ENCODE results near the gene ISM2. TPM values are rescaled to one million over a fixed set of nuclear protein-coding genes. Genes with fewer than 3 reads are reported as not detected.

ISM2 gene
- total RNA-seq, 2 donors from 2014 or later = 1.2 TPM; not detected in 1

GRCh38 chr14:77438596-77438995 is 60.0 kb downstream of the ISM2 start:
- Histone ChIP-seq H3K4me3 (no peak overlapping the region), H3K36me3 (peaks cover 6% of the 10 kb centered on the region), H3K9me3 (no peaks in the 10 kb centered on the region), H3K27me3 (no peaks in the 10 kb centered on the region), H3K4me1 (no peaks in the 10 kb centered on the region), H3K9ac (ENCODE audit: low read depth in 2 of 2, low read length in 2 of 2) (no peak overlapping the region), H3K27ac (no peak overlapping the region)
- no peak for TF ChIP-seq CTCF (IDR thresholded peaks at IDR 0.05)
- intact Hi-C loops (cut with DNase I) = no loop called here
- DNase-seq = no peak

GRCh38 chr14:77436042-77436441 is 62.6 kb downstream of the ISM2 start:
- H3K4me1 ChIP-seq = no peaks in the 10 kb centered on the region
- no peak overlapping the region for H3K27ac ChIP-seq
- no peaks in the 10 kb centered on the region for H3K9me3 ChIP-seq
- peaks cover 6% of the 10 kb centered on the region for H3K36me3 ChIP-seq
- no peak overlapping the region for H3K4me3 ChIP-seq
- no peak for TF ChIP-seq CTCF (IDR thresholded peaks at IDR 0.05)
- intact Hi-C loops (cut with DNase I) = no loop called here
- no peaks in the 10 kb centered on the region for H3K27me3 ChIP-seq
- no peak overlapping the region for H3K9ac ChIP-seq (ENCODE audit: low read depth in 2 of 2, low read length in 2 of 2)
- no peak for DNase-seq

- peaks cover 11% of the 10 kb centered on the region for H3K36me3 ChIP-seq
- no peak overlapping the region for H3K4me3 ChIP-seq
- H3K4me1 ChIP-seq = no peaks in the 10 kb centered on the region
- H3K9me3 ChIP-seq = no peaks in the 10 kb centered on the region
- H3K27me3 ChIP-seq = no peaks in the 10 kb centered on the region
- TF ChIP-seq CTCF (IDR thresholded peaks at IDR 0.05) = no peak
- H3K9ac ChIP-seq (ENCODE audit: low read depth in 2 of 2, low read length in 2 of 2) = no peak overlapping the region
- intact Hi-C loops (cut with DNase I) = no loop called here
- no peak for DNase-seq
- H3K27ac ChIP-seq = no peak overlapping the region
Measured at GRCh38 chr14:77426396-77426795, 72.2 kb downstream of the ISM2 start.

GRCh38 chr14:77424862-77425261 is 73.8 kb downstream of the ISM2 start:
- H3K36me3 ChIP-seq = peaks cover 11% of the 10 kb centered on the region
- H3K4me3 ChIP-seq = no peak overlapping the region
- H3K27me3 ChIP-seq = no peaks in the 10 kb centered on the region
- no peaks in the 10 kb centered on the region for H3K9me3 ChIP-seq
- no peaks in the 10 kb centered on the region for H3K4me1 ChIP-seq
- no peak overlapping the region for H3K27ac ChIP-seq
- no peak overlapping the region for H3K9ac ChIP-seq (ENCODE audit: low read depth in 2 of 2, low read length in 2 of 2)
- TF ChIP-seq CTCF (IDR thresholded peaks at IDR 0.05) = no peak
- DNase-seq = no peak
- intact Hi-C loops (cut with DNase I) = no loop called here

Other genes starting within 250 kb of the ISM2 start
- 1 to 10 TPM in 1 of 2 donors, not detected in 1; 1.5 TPM for gene NGB, start 227.6 kb downstream of the ISM2 start, total RNA-seq
- 10 to 100 TPM; 13.0 to 37.7 TPM for gene POMT2, start 177.9 kb downstream of the ISM2 start, total RNA-seq
- gene GSTZ1, start 177.8 kb downstream of the ISM2 start, total RNA-seq = 10 to 100 TPM; 31.2 to 33.6 TPM
- gene TMED8, start 121.7 kb downstream of the ISM2 start, total RNA-seq = 1 to 10 TPM; 8.6 to 9.4 TPM
- gene SAMD15, start 121.4 kb downstream of the ISM2 start, total RNA-seq = under 1 TPM in 1 of 2 donors, not detected in 1; 0.72 TPM
- gene NOXRED1, start 75.3 kb downstream of the ISM2 start, total RNA-seq = under 1 TPM; 0.35 to 0.82 TPM
- gene VIPAS39, start 41.2 kb downstream of the ISM2 start, total RNA-seq = 10 to 100 TPM; 16.3 to 17.5 TPM
- 100 to 1,000 TPM; 112 to 316 TPM for gene AHSA1, start 40.7 kb downstream of the ISM2 start, total RNA-seq
- 10 to 100 TPM; 68.3 to 70.1 TPM for gene SPTLC2, start 117.8 kb upstream of the ISM2 start, total RNA-seq
- gene ALKBH1, start 209.2 kb upstream of the ISM2 start, total RNA-seq = 10 to 100 TPM; 11.5 to 13.3 TPM
- gene SLIRP, start 209.3 kb upstream of the ISM2 start, total RNA-seq = 100 to 1,000 TPM; 107 to 194 TPM

Data from colonic mucosa (tissue), 4 donors.